Activated CD8-positive, alpha-beta memory T cell treated with anti-CD3 and anti-CD28 coated beads for 4 hours (primary cell): ENCODE data around the gene VIPR1.

Experiments
- DNase-seq, 2 donors: peaks; one replicate each; pipeline ENCODE4 v3.0.0-alpha.2; 2020; ENCODE audit warnings: low read depth in 2 of 2

Gene VIPR1

DNA sequence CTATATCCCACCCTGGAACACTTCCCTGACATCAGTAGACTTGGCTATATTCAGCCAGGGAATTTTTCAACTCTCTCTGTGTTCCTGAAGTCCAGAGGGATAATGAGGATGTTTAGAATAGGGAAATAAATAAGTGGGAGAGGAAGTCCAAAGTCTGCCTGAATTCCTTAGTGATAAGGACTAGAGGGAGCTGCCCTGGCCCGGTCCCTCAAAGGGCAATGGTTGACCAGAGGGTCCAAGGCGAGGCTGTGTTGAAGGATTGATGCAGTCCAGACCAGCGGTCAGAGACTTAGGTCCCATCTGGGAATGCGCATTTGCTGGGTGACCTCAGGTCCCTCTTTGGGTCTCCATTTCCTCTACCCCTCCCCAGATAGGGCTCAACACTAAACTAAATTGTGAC is 7.9 kb downstream of the VIPR1 start:
- no peak for DNase-seq

GRCh38 chr3:42511201-42511600 is 8.8 kb downstream of the VIPR1 start:
- DNase-seq = no peak

GRCh38 chr3:42511736-42512135 is 9.3 kb downstream of the VIPR1 start:
- no peak for DNase-seq

DNA sequence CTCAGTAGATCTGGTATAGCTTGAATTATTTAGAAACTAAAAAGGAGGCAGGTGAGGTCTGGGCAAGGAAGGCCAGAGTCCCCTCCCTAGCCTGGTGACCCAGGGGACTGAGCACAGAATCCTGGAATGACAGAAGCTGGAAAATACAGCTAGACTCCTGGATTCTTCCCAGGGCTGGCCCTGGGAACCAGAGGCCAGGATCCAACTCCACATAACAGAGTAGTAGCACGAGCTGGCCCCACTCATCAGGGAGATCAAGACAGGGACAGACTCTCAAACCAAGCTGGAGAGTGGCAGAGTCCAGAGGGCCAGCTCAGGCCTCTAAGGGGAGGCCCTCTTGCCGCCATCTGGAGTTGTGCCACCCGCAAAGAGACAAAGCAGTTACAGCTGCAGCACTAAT is 10.7 kb downstream of the VIPR1 start:
- DNase-seq = no peak

- DNase-seq = no peak
Observed at GRCh38 chr3:42513521-42513920, 11.1 kb downstream of the VIPR1 start.

GRCh38 chr3:42514876-42515275 is 12.4 kb downstream of the VIPR1 start:
- no peak for DNase-seq

- no peak for DNase-seq
Observed at GRCh38 chr3:42515391-42515916, 13.0 kb downstream of the VIPR1 start.

DNA sequence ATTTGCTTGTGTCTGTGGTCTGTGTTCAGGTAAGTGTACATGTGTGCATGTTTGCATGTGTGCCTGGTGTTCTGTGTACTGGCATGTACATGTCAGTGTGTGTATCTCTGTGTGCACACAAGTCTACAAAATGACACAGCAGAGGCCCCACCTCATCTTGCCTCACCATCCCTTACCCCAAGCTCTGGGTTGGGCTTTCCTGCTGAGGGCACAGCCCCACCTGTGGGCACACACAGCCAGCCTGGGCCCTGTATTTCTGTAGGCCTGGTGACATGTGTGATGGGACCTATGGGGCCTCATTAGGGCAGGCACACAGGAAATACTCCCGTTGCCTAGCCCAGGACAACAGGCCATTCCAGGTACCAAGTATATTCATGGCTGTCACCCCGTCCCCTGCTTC is 13.5 kb downstream of the VIPR1 start:
- no peak for DNase-seq

DNA sequence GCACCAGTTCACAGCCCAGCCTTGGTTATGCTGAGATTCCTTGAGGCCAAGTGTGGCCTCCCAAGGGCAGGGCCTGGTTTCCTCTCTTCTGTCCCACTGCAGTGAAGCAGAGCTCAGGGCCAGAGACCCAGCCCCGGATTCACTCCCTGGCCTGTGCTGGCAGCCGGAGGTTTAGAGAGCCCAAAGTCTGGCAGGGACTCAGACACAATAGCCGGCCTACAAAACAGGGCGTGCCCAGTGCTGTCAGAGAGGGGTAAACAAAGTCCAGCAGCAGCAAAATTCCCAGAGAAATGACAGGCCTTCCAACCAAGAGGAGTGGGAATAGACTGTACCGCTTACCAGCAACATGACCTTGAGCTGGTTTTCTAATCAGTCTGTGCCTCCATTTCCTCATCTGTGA is 14.0 kb downstream of the VIPR1 start:
- no peak for DNase-seq

DNA sequence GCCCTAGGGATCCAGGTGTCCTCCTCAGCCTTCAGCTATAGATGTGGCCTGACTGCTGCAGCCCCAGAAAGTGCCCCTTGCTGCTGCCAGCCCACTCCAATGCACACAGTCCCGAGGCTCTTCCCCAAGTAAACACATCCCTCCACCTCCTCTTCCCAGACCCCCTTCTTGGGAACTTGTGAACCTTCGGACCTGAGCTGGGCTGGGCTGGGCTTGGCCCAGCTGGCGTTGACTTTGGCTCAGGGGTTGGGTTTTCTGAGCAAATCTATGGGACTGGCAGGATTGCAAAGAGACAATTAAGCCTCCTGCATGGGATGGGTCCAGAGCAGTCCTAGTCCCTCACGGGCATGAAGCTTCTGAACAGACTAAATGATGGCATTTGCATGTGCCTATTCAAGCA is 14.7 kb downstream of the VIPR1 start:
- DNase-seq = no peak

DNA sequence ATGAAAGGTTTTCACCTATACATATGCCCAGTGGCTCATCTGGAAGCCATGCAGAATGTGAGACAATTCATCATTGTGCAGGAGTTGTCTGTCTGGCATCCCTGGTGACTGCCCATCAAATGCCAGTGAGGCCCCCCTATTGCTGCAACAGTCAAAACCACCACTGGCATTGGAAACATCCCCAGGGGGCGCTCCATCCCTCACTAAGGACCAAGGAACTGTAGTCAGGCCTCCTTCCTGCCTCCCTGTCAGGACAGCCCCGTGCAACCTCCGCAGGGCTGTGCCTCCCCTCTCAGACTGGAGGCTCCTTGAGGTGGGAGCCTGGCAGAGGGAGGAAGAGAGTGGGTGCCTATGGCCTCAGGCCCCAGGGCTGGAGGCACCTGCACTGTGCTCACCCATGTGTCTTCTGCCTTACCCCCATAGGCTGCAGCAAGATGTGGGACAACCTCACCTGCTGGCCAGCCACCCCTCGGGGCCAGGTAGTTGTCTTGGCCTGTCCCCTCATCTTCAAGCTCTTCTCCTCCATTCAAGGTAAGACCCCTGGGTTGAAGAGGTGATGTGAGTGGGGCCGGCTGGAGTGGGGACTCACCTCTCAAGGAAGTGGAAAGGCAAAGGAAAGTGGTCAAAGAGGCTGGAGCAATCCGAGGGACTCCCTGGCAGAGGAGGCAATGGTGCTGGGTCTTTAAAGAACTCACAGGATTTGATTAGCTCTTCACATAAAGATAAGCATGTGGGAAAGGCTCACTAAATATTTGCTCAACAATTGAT is 16.5 kb downstream of the VIPR1 start:
- DNase-seq = no peak

GRCh38 chr3:42519568-42519962 is 17.1 kb downstream of the VIPR1 start:
- DNase-seq = no peak

- no peak for DNase-seq
Observed at GRCh38 chr3:42520336-42520735, 17.9 kb downstream of the VIPR1 start.

DNA sequence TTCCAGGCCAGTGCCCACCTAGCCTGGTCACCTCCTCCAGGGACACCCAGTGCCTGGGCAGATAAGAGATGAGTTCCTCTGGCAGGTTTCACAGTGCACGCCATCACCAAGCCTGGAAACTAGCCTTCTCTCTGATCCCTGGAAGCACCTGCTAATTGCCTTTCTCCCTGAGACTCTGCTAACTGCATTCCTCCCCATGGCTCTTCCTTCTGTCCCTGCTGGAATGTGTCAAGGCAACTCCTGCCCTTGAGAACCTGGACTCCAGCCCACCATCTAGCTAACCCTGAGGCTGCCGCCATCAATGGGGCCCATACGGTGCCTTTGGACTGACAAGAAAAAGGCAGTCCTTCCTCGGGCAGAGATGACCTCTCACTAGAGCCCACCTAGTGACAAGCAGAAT is 18.5 kb downstream of the VIPR1 start:
- no peak for DNase-seq

DNA sequence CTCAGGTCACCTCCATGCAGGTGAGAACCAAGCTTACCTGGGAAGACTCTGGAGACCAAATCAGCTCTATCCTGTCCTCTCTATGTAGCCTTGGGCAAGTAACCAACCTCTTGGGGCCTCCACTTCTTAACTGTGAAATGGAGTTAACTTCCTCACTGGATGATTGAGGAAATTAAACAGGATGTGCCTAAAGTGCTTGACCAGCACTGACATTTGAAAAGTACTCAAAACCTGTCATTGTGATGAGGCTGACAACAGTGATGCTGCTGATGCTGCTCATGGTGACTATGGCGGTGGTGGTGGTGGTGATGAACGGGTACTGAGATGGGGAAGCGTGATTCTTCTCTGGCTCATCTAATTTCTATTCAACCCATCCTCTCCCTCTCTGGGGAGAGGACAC is 22.3 kb downstream of the VIPR1 start:
- no peak for DNase-seq

DNA sequence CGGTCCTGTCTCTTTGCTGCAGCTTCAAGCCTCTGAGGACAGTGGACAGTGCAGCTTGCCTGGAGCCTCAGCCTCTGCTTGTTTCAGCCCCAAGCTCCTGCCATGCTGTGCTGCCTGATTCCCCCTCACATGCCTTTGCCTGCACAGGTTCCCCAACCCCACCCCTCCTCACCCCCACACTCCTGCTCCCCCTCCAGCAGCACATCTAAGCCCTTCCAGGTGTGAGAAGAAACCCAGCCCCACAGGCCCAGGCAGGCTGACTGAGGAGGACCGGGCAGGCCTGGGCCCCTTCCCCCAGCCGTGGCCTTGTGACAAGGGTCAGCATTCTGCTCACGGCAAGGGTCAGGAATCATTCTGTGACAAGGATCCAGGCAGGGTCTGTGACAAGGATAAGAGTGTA is 22.8 kb downstream of the VIPR1 start:
- DNase-seq = no peak

GRCh38 chr3:42525736-42526345 is 23.4 kb downstream of the VIPR1 start:
- DNase-seq = no peak

GRCh38 chr3:42526616-42527367 is 24.3 kb downstream of the VIPR1 start:
- DNase-seq = peak in 1 of 2 donors; percentile 4

- no peak for DNase-seq
Observed at GRCh38 chr3:42527368-42527917, 25.0 kb downstream of the VIPR1 start.

DNA sequence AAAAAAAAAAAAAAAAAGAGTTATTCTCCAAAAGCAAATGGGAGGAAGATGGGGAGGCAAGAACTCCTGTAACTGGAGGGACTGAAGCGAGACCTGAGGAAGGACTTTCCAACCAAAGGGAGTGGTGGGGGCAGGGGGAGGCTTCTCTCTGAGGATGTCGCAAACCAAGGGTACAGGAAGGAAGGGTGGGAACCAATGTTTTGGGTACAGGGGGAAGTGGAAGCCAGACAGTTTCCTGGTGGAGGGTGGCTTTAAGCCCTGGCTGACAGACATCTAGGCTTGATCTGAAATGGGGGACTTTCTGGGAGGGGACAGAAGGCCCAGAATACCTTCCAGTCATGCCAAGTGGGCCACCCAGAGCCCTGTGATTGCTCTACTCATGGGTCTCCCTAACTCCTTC is 27.0 kb downstream of the VIPR1 start:
- DNase-seq = no peak

GRCh38 chr3:42530073-42530472 is 27.6 kb downstream of the VIPR1 start:
- no peak for DNase-seq

DNA sequence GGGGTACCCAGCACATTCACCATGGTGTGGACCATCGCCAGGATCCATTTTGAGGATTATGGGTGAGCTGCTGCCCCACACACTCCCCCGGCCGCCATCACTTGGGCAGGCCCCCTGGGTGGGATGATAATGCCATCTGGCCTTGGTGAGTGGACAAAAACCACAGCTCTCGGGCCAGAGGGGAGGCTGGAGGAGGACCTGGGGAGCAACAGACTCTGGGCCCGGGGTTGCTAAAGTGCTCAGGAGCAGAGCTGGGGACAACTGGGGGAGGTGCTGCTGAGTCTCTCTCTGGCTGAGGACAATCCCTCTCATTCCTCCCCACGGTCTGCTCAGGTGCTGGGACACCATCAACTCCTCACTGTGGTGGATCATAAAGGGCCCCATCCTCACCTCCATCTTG is 29.0 kb downstream of the VIPR1 start:
- no peak for DNase-seq
